ENCODE measurements around the gene NXN.

NXN gene

GRCh38 chr17:1021147-1021546 lies 41.6 kb upstream of the NXN start:
- DNase-seq (ENCODE audit: low read depth): no peak
- TF ChIP-seq CTCF (IDR thresholded peaks at IDR 0.05; ENCODE audit: low read length, missing control alignments): no peak
- H3K4me3 ChIP-seq (replicated peaks; ENCODE audit: low read depth, low read length): no peak overlapping the region

GRCh38 chr17:1019451-1019850 lies 39.9 kb upstream of the NXN start:
- no peak for DNase-seq (ENCODE audit: low read depth)
- H3K4me3 ChIP-seq (replicated peaks; ENCODE audit: low read depth, low read length): no peak overlapping the region
- no peak for TF ChIP-seq CTCF (IDR thresholded peaks at IDR 0.05; ENCODE audit: low read length, missing control alignments)

GRCh38 chr17:1018547-1018946 lies 39.0 kb upstream of the NXN start:
- no peak for DNase-seq (ENCODE audit: low read depth)
- TF ChIP-seq CTCF (IDR thresholded peaks at IDR 0.05; ENCODE audit: low read length, missing control alignments): no peak
- H3K4me3 ChIP-seq (replicated peaks; ENCODE audit: low read depth, low read length): no peak overlapping the region

GRCh38 chr17:1013729-1014090 lies 34.1 kb upstream of the NXN start:
- no peak for DNase-seq (ENCODE audit: low read depth)
- no peak for TF ChIP-seq CTCF (IDR thresholded peaks at IDR 0.05; ENCODE audit: low read length, missing control alignments)
- no peak overlapping the region for H3K4me3 ChIP-seq (replicated peaks; ENCODE audit: low read depth, low read length)

- no peak for TF ChIP-seq CTCF (IDR thresholded peaks at IDR 0.05; ENCODE audit: low read length, missing control alignments)
- no peak for DNase-seq (ENCODE audit: low read depth)
- no peak overlapping the region for H3K4me3 ChIP-seq (replicated peaks; ENCODE audit: low read depth, low read length)
Observed at GRCh38 chr17:1012823-1013728, 33.5 kb upstream of the NXN start.

GRCh38 chr17:1011760-1012735 lies 32.5 kb upstream of the NXN start:
- DNase-seq (ENCODE audit: low read depth): no peak
- no peak overlapping the region for H3K4me3 ChIP-seq (replicated peaks; ENCODE audit: low read depth, low read length)
- TF ChIP-seq CTCF (IDR thresholded peaks at IDR 0.05; ENCODE audit: low read length, missing control alignments): no peak
